Tibial nerve (tissue), 3 donors: ENCODE data around the gene OTOA.
"Not testable (repeated sequence)": the region's sequence is repeated elsewhere in the genome, so short reads cannot be mapped to it uniquely, and the experiment has no call there.

Experiments
- POLR2A ChIP-seq, 2 donors: fragments of 450-650 bp; IDR thresholded peaks; one replicate each; pipeline ENCODE4 v1.6.1; 2017; ENCODE audit warnings: antibody characterized with exemption in 2 of 2, mild to moderate bottlenecking in 2 of 2, moderate library complexity in 2 of 2
- TF ChIP-seq, protein P1 (sequence below), 5 experiments: fragments of 200-600 bp in 3 of 5; fragments of 450-650 bp in 2 of 5; sonication (generic) in 3 of 5; IDR thresholded peaks; one replicate each; pipeline ENCODE4 v1.5.1; 2016 to 2019; ENCODE audit warnings: antibody characterized with exemption in 5 of 5, mild to moderate bottlenecking in 3 of 5, moderate library complexity in 2 of 5

DNA sequence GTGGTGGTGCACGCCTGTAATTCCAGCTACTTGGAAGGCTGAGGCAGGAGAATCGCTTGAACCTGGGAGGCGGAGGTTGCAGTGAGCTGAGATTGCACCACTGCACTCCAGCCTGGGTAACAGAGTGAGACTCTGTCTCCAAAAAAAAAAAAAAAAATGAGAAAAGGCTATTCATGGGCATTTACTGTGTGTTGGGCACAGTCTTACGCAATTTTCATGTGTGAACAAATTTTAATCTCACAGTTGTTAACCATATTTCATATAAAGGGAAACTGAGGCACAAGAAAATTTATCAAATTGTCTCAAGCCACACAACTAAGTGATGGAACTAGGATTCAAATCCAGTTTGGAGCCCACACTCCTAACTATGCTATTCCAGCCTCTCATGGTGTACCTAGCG is 16.9 kb downstream of the OTOA start:
- TF ChIP-seq, protein P1, sequence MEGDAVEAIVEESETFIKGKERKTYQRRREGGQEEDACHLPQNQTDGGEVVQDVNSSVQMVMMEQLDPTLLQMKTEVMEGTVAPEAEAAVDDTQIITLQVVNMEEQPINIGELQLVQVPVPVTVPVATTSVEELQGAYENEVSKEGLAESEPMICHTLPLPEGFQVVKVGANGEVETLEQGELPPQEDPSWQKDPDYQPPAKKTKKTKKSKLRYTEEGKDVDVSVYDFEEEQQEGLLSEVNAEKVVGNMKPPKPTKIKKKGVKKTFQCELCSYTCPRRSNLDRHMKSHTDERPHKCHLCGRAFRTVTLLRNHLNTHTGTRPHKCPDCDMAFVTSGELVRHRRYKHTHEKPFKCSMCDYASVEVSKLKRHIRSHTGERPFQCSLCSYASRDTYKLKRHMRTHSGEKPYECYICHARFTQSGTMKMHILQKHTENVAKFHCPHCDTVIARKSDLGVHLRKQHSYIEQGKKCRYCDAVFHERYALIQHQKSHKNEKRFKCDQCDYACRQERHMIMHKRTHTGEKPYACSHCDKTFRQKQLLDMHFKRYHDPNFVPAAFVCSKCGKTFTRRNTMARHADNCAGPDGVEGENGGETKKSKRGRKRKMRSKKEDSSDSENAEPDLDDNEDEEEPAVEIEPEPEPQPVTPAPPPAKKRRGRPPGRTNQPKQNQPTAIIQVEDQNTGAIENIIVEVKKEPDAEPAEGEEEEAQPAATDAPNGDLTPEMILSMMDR (IDR thresholded peaks at IDR 0.05) = not testable (repeated sequence)
- TF ChIP-seq POLR2A (IDR thresholded peaks at IDR 0.05) = not testable (repeated sequence)
